Right lobe of liver (tissue), 6 donors: Measurements from ENCODE around the gene TRIM17. TPM values are rescaled to one million over a fixed set of nuclear protein-coding genes. Genes with fewer than 3 reads are reported as not detected.
"Not testable (repeated sequence)": the region's sequence is repeated elsewhere in the genome, so short reads cannot be mapped to it uniquely, and the experiment has no call there.

Experiments used
- ATAC-seq, 4 donors: fragments of 200-7000 bp; cut with Tn5 transposase; one replicate each; pipeline ENCODE4 v1.9.1; 2020; ENCODE audit warnings: mild to moderate bottlenecking in 4 of 4, moderate library complexity in 4 of 4
- DNase-seq, 3 donors: peaks; one replicate each; pipeline ENCODE4 v3.0.0-alpha.2; 2020
- H3K27ac ChIP-seq, 3 donors: fragments of 200-600 bp; one replicate each; pipeline ENCODE4 v1.8.0; 2022
- H3K27me3 ChIP-seq, 2 donors: fragments of 200-600 bp; one replicate each; pipeline ENCODE4 v1.8.0; 2022
- H3K36me3 ChIP-seq, 4 donors: fragments of 200-600 bp; sonication (generic) in 1 of 4; one replicate each; pipeline versions ENCODE4 v1.5.1 to v1.8.0; 2017 to 2022; ENCODE audit warnings: control low read depth in 1 of 4
- H3K4me1 ChIP-seq, 4 donors: fragments of 200-600 bp; sonication (generic) in 1 of 4; one replicate each; pipeline versions ENCODE4 v1.5.1 to v1.8.0; 2017 to 2022; ENCODE audit warnings: control low read depth in 1 of 4
- H3K4me3 ChIP-seq, 3 donors: fragments of 200-600 bp; one replicate each; pipeline ENCODE4 v1.8.0; 2022
- H3K9me3 ChIP-seq, 4 donors: fragments of 200-600 bp; sonication (generic) in 1 of 4; one replicate each; pipeline versions ENCODE4 v1.5.1 to v1.8.0; 2017 to 2022; ENCODE audit warnings: control low read depth in 1 of 4
- CTCF ChIP-seq, 4 donors: fragments of 200-600 bp in 3 of 4; fragments of 450-650 bp in 1 of 4; IDR thresholded peaks; one replicate each; pipeline versions ENCODE4 v1.5.1 to v1.8.0; 2016 to 2022; ENCODE audit warnings: antibody characterized with exemption in 4 of 4, mild to moderate bottlenecking in 2 of 4
- POLR2A ChIP-seq: fragments of 450-650 bp; IDR thresholded peaks from one replicate; pipeline ENCODE4 v1.6.1; 2017; ENCODE audit warnings: antibody characterized with exemption, mild to moderate bottlenecking
- WGBS: methylation state at CpG from one replicate; pipeline ENCODE4 v1.1.6; 2018; ENCODE audit warnings: low coverage, low lambda C conversion rate; ENCODE audit not compliant: insufficient coverage; ENCODE audit errors: missing lambda C conversion rate; 5-methylcytosine and 5-hydroxymethylcytosine counted together
- intact Hi-C, 2 donors: fragments of 100-400 bp; cut with DNase I; formaldehyde crosslinking; loops; one replicate each; pipeline versions ENCODE4 v1.11.2 to v1.14.1; 2022
- total RNA-seq, 6 experiments: library from RNA; depleted of rRNA in 2 of 6; stranded (reverse); fragments of >200 nt in 2 of 6; fragmentation: NEBNext Ultra II Directional in 3 of 6; extraction: Animal tissue kit (Norgen Biotek cat#: 25700) in 3 of 6; gene quantifications; one replicate each; pipeline versions ENCODE4 v1.1.0 to v1.2.4, GENCODE V29; 2016 to 2023
- donor health status: DM: no; HTN: yes; CAD: no.
- donor health status: DM: no; HTN: no; CAD: no.
- donor health status: DM: no; HTN: no; CAD: no.
- donor health status: DM: no; HTN: yes; CAD: no.
- donor health status: DM: no; HTN: yes; CAD: no.

Gene TRIM17
- total RNA-seq, 6 experiments from 2014 or later: not detected

- Histone ChIP-seq H3K27ac (no peak overlapping the region), H3K36me3 (no peaks in the 10 kb centered on the region), H3K27me3 (no peaks in the 10 kb centered on the region), H3K4me1 (no peaks in the 10 kb centered on the region), H3K9me3 (no peaks in the 10 kb centered on the region), H3K4me3 (no peak overlapping the region)
- DNase-seq: no peak
- intact Hi-C loops: no loop called here
- WGBS: 16% methylated on average over 1 of the region's 1 CpG
- ATAC-seq: no peak
- TF ChIP-seq POLR2A (no peak), CTCF (IDR thresholded peaks at IDR 0.05) (no peak)
Observed at GRCh38 chr1:228438266-228438665, 21.6 kb upstream of the TRIM17 start.

GRCh38 chr1:228437424-228437962 is 20.8 kb upstream of the TRIM17 start:
- no peak overlapping the region for H3K27ac ChIP-seq
- DNase-seq (no peak), ATAC-seq (no peak)
- intact Hi-C loops: no loop called here
- no peaks in the 10 kb centered on the region for H3K4me1 ChIP-seq
- no peak overlapping the region for H3K4me3 ChIP-seq
- no peaks in the 10 kb centered on the region for H3K9me3 ChIP-seq
- no peaks in the 10 kb centered on the region for H3K27me3 ChIP-seq
- 80% methylated on average over 2 of the region's 7 CpGs for WGBS
- H3K36me3 ChIP-seq: no peaks in the 10 kb centered on the region
- no peak for TF ChIP-seq POLR2A
- no peak for TF ChIP-seq CTCF (IDR thresholded peaks at IDR 0.05)

DNA sequence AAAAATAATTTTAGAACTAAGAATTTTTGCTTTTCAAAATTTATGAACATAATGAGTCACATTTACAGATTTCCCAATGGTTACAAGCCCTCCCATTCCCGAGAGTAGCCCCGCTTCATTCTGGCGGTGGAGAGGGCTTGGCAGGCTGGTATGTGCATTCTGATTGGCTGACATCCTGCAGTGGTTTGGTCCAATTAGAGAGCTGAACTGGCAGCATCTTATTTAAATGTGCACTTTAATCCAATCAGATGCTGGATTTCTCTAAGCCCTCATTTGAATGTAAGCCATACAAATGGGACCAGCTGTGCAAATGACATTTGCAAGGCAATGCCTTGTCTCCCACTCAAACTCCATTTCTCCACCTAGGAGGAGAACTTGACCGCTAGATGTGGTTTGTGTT is 18.0 kb upstream of the TRIM17 start:
- H3K4me3 ChIP-seq: no peak overlapping the region
- H3K27me3 ChIP-seq: no peaks in the 10 kb centered on the region
- DNase-seq (no peak), ATAC-seq (no peak)
- no peaks in the 10 kb centered on the region for H3K4me1 ChIP-seq
- intact Hi-C loops: no loop called here
- no peaks in the 10 kb centered on the region for H3K9me3 ChIP-seq
- WGBS: 74% methylated on average over 4 of the region's 4 CpGs
- no peaks in the 10 kb centered on the region for H3K36me3 ChIP-seq
- no peak overlapping the region for H3K27ac ChIP-seq
- no peak for TF ChIP-seq POLR2A
- no peak for TF ChIP-seq CTCF (IDR thresholded peaks at IDR 0.05)

DNA sequence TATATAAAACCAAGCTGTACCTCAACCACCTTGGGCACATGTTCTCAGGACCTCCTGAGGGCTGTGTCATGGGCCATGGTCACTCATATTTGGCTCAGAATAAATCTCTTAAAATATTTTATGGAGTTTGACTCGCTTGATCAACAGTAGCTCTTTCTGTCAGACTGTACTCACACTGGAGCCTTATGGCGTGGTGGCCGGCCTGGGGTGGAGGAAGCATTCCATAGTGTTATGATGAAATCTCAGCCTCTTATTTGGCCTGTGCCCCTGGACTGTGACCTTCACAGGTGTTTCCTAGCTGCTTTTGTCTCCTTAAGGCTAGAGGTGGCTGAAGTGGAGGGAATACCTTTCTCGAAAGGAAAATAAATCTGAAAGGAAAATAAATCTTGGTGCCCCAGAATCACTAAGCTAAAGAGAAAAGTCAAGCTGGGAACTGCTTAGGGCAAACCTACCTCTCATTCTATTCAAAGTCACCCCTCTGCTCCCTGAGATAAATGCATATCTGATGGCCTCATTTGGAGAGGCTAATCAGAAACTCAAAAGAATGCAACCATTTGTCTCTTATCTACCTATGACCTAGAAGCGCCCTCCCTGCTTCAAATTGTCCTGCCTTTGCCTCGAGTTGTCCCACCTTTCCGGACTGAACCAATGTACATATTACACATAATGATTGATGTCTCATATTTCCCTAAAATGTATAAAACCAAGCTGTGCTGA is 16.8 kb upstream of the TRIM17 start:
- DNase-seq, H3K4me1 ChIP-seq, H3K36me3 ChIP-seq, H3K9me3 ChIP-seq, intact Hi-C loops, ATAC-seq, H3K27me3 ChIP-seq, H3K27ac ChIP-seq, H3K4me3 ChIP-seq: not testable (repeated sequence)
- 71% methylated on average over 7 of the region's 7 CpGs for WGBS

DNA sequence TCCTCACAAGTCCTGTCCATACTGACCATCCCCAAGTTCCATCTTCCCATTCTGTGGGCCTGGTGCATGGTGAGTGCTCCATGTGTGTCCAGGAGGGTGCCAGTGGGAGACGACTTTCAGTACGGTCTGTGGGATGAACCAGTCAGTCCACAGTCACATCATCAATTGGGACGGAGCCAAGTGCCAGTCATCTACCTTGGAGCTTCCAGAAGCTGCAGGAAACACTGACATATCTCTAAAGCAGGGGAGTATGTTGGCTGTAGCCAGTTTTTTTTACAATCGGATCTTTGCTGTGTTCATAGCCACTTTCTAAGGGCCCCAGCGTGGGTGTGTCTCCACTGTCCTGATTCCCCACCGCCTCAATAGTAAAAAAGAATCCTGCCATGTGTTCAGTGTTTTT is 13.6 kb upstream of the TRIM17 start:
- no peak for ATAC-seq
- Histone ChIP-seq H3K36me3 (no peaks in the 10 kb centered on the region), H3K4me3 (no peak overlapping the region), H3K4me1 (no peaks in the 10 kb centered on the region), H3K27me3 (no peaks in the 10 kb centered on the region), H3K27ac (no peak overlapping the region), H3K9me3 (no peaks in the 10 kb centered on the region)
- no peak for DNase-seq
- intact Hi-C loops: no loop called here
- no peak for TF ChIP-seq POLR2A
- 70% methylated on average over 3 of the region's 6 CpGs for WGBS
